AG04450 (cell line): ENCODE measurements around the gene MARCHF3. TPM values are rescaled to one million over a fixed set of nuclear protein-coding genes. Genes with fewer than 3 reads are reported as not detected.
"Not testable (repeated sequence)": the region's sequence is repeated elsewhere in the genome, so short reads cannot be mapped to it uniquely, and the experiment has no call there.

Experiments used
- CTCF ChIA-PET: fragments of 300-600, 350-600 bp; formaldehyde crosslinking; extraction: SDS; loops from one replicate; lab custom pipeline; 2022; ENCODE audit warnings: antibody characterized with exemption, inconsistent platforms; lab: Charles Lee
- POLR2A ChIA-PET: fragments of 350-600 bp; formaldehyde crosslinking; extraction: SDS; loops from one replicate; lab custom pipeline; 2021; ENCODE audit warnings: antibody characterized with exemption, inconsistent platforms; lab: Yijun Ruan, JAX
- DNase-seq: peaks from one replicate; pipeline ENCODE4 v3.0.0-alpha.2; 2011; ENCODE audit warnings: low read depth, low spot score
- H3K27ac ChIP-seq: one replicate; pipeline ENCODE4 v1.5.1; 2012; ENCODE audit warnings: low read depth, low read length, control low read depth
- H3K27me3 ChIP-seq: one replicate; pipeline ENCODE4 v1.6.0; 2012; ENCODE audit warnings: low read length; ENCODE audit not compliant: control insufficient read depth, insufficient read depth
- H3K4me3 ChIP-seq: 2 replicates; pipeline ENCODE4 v1.5.1; 2011; ENCODE audit warnings: mild to moderate bottlenecking, low read depth, low read length, control low read depth
- H3K9me3 ChIP-seq: 2 replicates; pipeline ENCODE4 v1.5.1; 2012; ENCODE audit warnings: low read length; ENCODE audit not compliant: control insufficient read depth, insufficient read depth
- CTCF ChIP-seq: IDR thresholded peaks from 2 replicates; pipeline ENCODE4 v1.5.1; 2011; ENCODE audit warnings: low read depth, low read length, control low read depth, inconsistent platforms
- polyA plus RNA-seq: library from polyadenylated mRNA; depleted of rRNA; stranded (reverse); fragments of >200 nt; gene quantifications from 2 replicates; pipeline ENCODE4 v1.2.3, GENCODE V29; 2011

The MARCHF3 gene
- polyA plus RNA-seq, 1 experiment, result 6.7 TPM

- CTCF ChIA-PET, result no interaction called here
- no peaks in the 10 kb centered on the region; the same call in 1 of the 2 replicates for H3K9me3 ChIP-seq
- no peak overlapping the region for H3K27ac ChIP-seq
- no peak for TF ChIP-seq CTCF
- DNase-seq, result no peak
- H3K4me3 ChIP-seq, result no peak overlapping the region
- POLR2A ChIA-PET, result no interaction called here
- H3K27me3 ChIP-seq, result no peaks in the 10 kb centered on the region
Measured at GRCh38 chr5:126896170-126896702, 134.1 kb downstream of the MARCHF3 start.

DNA sequence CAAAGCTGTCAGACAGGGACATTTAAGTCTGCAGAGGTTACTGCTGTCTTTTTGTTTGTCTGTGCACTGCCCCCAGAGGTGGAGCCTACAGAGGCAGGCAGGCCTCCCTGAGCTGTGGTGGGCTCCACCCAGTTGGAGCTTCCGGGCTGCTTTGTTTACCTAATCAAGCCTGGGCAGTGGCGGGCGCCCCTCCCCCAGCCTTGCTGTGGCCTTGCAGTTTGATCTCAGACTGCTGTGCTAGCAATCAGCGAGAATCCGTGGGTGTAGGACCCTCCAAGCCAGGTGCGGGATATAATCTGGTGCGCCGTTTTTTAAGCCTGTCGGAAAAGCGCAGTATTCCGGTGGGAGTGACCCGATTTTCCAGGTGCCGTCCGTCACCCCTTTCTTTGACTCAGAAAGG is 134.6 kb downstream of the MARCHF3 start:
- CTCF ChIA-PET, H3K4me3 ChIP-seq, H3K27ac ChIP-seq, DNase-seq, H3K27me3 ChIP-seq, POLR2A ChIA-PET, H3K9me3 ChIP-seq: not testable (repeated sequence)

- H3K27me3 ChIP-seq, DNase-seq, H3K4me3 ChIP-seq, CTCF ChIA-PET, H3K27ac ChIP-seq, H3K9me3 ChIP-seq, POLR2A ChIA-PET: not testable (repeated sequence)
Measured at GRCh38 chr5:126890414-126890813, 139.9 kb downstream of the MARCHF3 start.

DNA sequence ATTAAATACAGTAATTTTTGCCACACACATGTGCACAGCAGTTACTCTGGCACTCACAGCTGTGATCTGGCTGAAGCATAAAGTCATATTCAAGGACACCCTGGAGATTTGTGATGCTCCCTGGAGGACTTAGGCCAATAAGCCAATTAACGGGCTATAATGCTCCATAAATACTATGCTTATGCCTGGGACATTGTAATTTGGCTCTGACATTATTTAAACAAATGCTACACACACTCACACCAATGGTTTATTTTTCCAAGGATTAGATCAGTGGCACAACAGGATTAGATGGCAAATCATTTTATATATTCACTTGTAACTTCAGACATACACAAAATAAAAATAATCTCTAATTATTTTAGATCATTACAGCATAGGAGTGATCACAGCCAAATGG is 142.2 kb downstream of the MARCHF3 start:
- H3K4me3 ChIP-seq, result no peak overlapping the region
- H3K9me3 ChIP-seq, result no peaks in the 10 kb centered on the region
- CTCF ChIA-PET, result no interaction called here
- no peak for TF ChIP-seq CTCF
- DNase-seq, result no peak
- POLR2A ChIA-PET, result no interaction called here
- no peaks in the 10 kb centered on the region for H3K27me3 ChIP-seq
- H3K27ac ChIP-seq, result no peak overlapping the region

GRCh38 chr5:126884269-126884819 is 146.0 kb downstream of the MARCHF3 start:
- CTCF ChIA-PET, result no interaction called here
- peak; percentile 68 for DNase-seq

More at GRCh38 chr5:126884269-126884819, 146.0 kb downstream of the MARCHF3 start:
- POLR2A ChIA-PET, result no interaction called here
- Histone ChIP-seq H3K9me3 (no peaks in the 10 kb centered on the region), H3K4me3 (no peak overlapping the region), H3K27ac (peak overlapping the region; percentile 53), H3K27me3 (no peaks in the 10 kb centered on the region)
- TF ChIP-seq CTCF, result no peak
